ENCODE data around the gene DSTN.

The DSTN gene

DNA sequence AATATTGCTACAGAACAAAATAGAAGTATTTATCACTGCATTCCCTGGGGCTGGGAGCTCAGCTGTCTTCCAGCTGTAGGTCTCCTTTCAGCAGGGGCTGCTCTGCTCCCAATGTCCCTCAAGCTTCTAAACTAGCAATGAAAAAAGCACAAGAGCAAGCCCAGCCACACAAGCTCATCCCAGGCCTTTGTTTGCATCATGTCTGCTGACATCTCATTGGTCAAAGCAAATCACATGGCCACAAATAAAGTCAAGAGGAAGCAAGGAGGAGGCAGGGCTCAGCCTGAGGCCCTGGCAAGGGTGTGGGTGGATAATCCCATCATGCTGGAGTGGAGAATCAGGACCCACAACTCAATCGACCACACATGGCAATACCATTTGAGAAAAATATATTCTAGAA is 36.5 kb upstream of the DSTN start:
- H3K27ac ChIP-seq (replicated peaks), result no peak overlapping the region
- H3K27me3 ChIP-seq (ENCODE audit: insufficient read depth, poor library complexity, severe bottlenecking), result no peaks in the 10 kb centered on the region
- H3K4me3 ChIP-seq (replicated peaks; ENCODE audit: insufficient read depth, low read length), result no peak overlapping the region
- TF ChIP-seq GABPA (IDR thresholded peaks at IDR 0.05; ENCODE audit: low read depth) (no peak), CTCF (IDR thresholded peaks at IDR 0.05; ENCODE audit: insufficient read depth, low read length) (no peak), POLR2AphosphoS5 (IDR thresholded peaks at IDR 0.05; ENCODE audit: low read depth) (no peak), SPI1 (IDR thresholded peaks at IDR 0.05; ENCODE audit: borderline replicate concordance, low read depth) (no peak)
- TF ChIP-seq, protein P1, sequence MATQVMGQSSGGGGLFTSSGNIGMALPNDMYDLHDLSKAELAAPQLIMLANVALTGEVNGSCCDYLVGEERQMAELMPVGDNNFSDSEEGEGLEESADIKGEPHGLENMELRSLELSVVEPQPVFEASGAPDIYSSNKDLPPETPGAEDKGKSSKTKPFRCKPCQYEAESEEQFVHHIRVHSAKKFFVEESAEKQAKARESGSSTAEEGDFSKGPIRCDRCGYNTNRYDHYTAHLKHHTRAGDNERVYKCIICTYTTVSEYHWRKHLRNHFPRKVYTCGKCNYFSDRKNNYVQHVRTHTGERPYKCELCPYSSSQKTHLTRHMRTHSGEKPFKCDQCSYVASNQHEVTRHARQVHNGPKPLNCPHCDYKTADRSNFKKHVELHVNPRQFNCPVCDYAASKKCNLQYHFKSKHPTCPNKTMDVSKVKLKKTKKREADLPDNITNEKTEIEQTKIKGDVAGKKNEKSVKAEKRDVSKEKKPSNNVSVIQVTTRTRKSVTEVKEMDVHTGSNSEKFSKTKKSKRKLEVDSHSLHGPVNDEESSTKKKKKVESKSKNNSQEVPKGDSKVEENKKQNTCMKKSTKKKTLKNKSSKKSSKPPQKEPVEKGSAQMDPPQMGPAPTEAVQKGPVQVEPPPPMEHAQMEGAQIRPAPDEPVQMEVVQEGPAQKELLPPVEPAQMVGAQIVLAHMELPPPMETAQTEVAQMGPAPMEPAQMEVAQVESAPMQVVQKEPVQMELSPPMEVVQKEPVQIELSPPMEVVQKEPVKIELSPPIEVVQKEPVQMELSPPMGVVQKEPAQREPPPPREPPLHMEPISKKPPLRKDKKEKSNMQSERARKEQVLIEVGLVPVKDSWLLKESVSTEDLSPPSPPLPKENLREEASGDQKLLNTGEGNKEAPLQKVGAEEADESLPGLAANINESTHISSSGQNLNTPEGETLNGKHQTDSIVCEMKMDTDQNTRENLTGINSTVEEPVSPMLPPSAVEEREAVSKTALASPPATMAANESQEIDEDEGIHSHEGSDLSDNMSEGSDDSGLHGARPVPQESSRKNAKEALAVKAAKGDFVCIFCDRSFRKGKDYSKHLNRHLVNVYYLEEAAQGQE (IDR thresholded peaks at IDR 0.05; ENCODE audit: insufficient replicate concordance, low read depth), result no peak
- peak in 1 of 2 experiments; percentile 63 for DNase-seq (ENCODE audit: low read depth in 1 of 2, low spot score in 1 of 2)

GRCh38 chr20:17534077-17534476 is 35.8 kb upstream of the DSTN start:
- Histone ChIP-seq H3K27ac (replicated peaks) (no peak overlapping the region), H3K4me3 (replicated peaks; ENCODE audit: insufficient read depth, low read length) (no peak overlapping the region), H3K27me3 (ENCODE audit: insufficient read depth, poor library complexity, severe bottlenecking) (no peaks in the 10 kb centered on the region)
- TF ChIP-seq SPI1 (IDR thresholded peaks at IDR 0.05; ENCODE audit: borderline replicate concordance, low read depth), result no peak
- no peak for DNase-seq (ENCODE audit: low read depth in 1 of 2, low spot score in 1 of 2)

- Histone ChIP-seq H3K4me3 (replicated peaks; ENCODE audit: insufficient read depth, low read length) (no peak overlapping the region), H3K27ac (replicated peaks) (no peak overlapping the region), H3K27me3 (ENCODE audit: insufficient read depth, poor library complexity, severe bottlenecking) (no peaks in the 10 kb centered on the region)
- peak in 1 of 2 experiments; percentile 78 for DNase-seq (ENCODE audit: low read depth in 1 of 2, low spot score in 1 of 2)
- TF ChIP-seq CTCF (IDR thresholded peaks at IDR 0.05; ENCODE audit: insufficient read depth, low read length), result peak; percentile 78
- no peak for TF ChIP-seq POLR2AphosphoS5 (IDR thresholded peaks at IDR 0.05; ENCODE audit: low read depth)
Observed at GRCh38 chr20:17536944-17537444, 32.9 kb upstream of the DSTN start.

DNA sequence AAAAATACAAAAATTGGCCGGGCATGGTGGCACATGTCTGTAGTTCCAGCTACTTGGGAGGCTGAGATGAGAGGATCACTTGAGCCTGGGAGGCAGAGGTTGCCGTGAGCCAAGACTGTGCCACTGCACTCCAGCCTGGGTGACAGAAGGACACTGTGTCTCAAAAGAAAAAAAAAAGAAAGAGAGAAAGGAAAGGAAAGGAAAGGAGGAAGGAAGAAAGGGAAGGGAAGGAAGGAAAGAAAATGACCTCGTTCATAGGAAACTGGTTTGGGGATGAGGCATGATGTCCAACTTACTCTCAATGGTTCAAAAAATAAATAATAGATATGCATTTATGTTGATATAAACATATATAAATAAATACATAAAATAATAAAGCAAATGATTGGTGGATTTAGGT is 31.9 kb upstream of the DSTN start:
- DNase-seq (ENCODE audit: low read depth in 1 of 2, low spot score in 1 of 2), result no peak
- Histone ChIP-seq H3K27me3 (ENCODE audit: insufficient read depth, poor library complexity, severe bottlenecking) (no peaks in the 10 kb centered on the region), H3K4me3 (replicated peaks; ENCODE audit: insufficient read depth, low read length) (no peak overlapping the region), H3K27ac (replicated peaks) (no peak overlapping the region)
- TF ChIP-seq SPI1 (IDR thresholded peaks at IDR 0.05; ENCODE audit: borderline replicate concordance, low read depth) (no peak), GABPA (IDR thresholded peaks at IDR 0.05; ENCODE audit: low read depth) (no peak), CTCF (IDR thresholded peaks at IDR 0.05; ENCODE audit: insufficient read depth, low read length) (no peak), POLR2AphosphoS5 (IDR thresholded peaks at IDR 0.05; ENCODE audit: low read depth) (no peak)
- TF ChIP-seq, protein P1 (IDR thresholded peaks at IDR 0.05; ENCODE audit: insufficient replicate concordance, low read depth), result no peak

All from HL-60 (cell line).